Loucy (cell line): ENCODE data around the gene RPUSD1.

ENCODE experiments used
- CTCF ChIP-seq: fragments of 200-600 bp; sonication (generic); conservative IDR thresholded peaks from 2 replicates; pipeline ENCODE4 v1.5.1; 2014; ENCODE audit warnings: mild to moderate bottlenecking, antibody characterized with exemption, low read length
- EZH2phosphoT487 ChIP-seq: fragments of 200-600 bp; IDR thresholded peaks from 2 replicates; pipeline ENCODE4 v1.6.1; 2018; ENCODE audit warnings: antibody characterized with exemption, mild to moderate bottlenecking, moderate library complexity, borderline replicate concordance

GRCh38 chr16:795580-796229 is 7.5 kb upstream of the RPUSD1 start:
- no peak for TF ChIP-seq CTCF
- TF ChIP-seq EZH2phosphoT487 = no peak
